GM10248 (cell line): ENCODE data around the gene NCBP2.

ENCODE experiments used
- CTCF ChIA-PET: fragments of 300-600 bp; sonication (Branson Sonifier 250); formaldehyde crosslinking; extraction: SDS; loops from one replicate; lab custom pipeline; 2021; ENCODE audit warnings: antibody characterized with exemption; lab: Yijun Ruan, JAX
- POLR2A ChIA-PET: fragments of 350-650 bp; sonication (Branson Sonifier 250); formaldehyde crosslinking; extraction: SDS; loops from one replicate; lab custom pipeline; 2020; ENCODE audit warnings: antibody characterized with exemption; lab: Yijun Ruan, JAX
- DNase-seq: peaks from one replicate; pipeline ENCODE4 v3.0.0; 2012; ENCODE audit errors: extremely low spot score
- CTCF ChIP-seq: IDR thresholded peaks from 2 replicates; pipeline ENCODE4 v1.5.1; 2012; ENCODE audit warnings: mild to moderate bottlenecking, low read depth; ENCODE audit errors: extremely low read depth, missing control alignments, control extremely low read depth

The NCBP2 gene

GRCh38 chr3:196942915-196943277 lies 568 bp upstream of the NCBP2 start:
- ChIA-PET CTCF (interaction anchor here (1.0 to 2.9 kb wide), 9 partner anchors 10 to 106 kb away, joined by 3 to 16 read pairs (median 6); no protein-coding TSS in a partner anchor), POLR2A (interaction anchor here (1.7 kb wide), 1 partner anchor 75 kb away, joined by 8 read pairs; the partner anchor contains the start of gene SENP5)
- no peak for TF ChIP-seq CTCF
- DNase-seq: no peak

GRCh38 chr3:196941729-196942225 lies 551 bp downstream of the NCBP2 start:
- DNase-seq: peak; percentile 72
- TF ChIP-seq CTCF: no peak
- POLR2A ChIA-PET: interaction anchor here (0.5 to 1.7 kb wide), 4 partner anchors 9 to 202 kb away, joined by 3 to 8 read pairs (median 6); partner anchors contain the start of genes PAK2 and SENP5
- CTCF ChIA-PET: interaction anchor here (0.6 to 2.9 kb wide), 18 partner anchors 11 to 413 kb away, joined by 3 to 16 read pairs (median 4); partner anchors contain the start of genes FBXO45, SENP5 and WDR53

GRCh38 chr3:196938576-196938975 lies 3.8 kb downstream of the NCBP2 start:
- DNase-seq: no peak
- TF ChIP-seq CTCF: no peak
- ChIA-PET CTCF (no interaction called here), POLR2A (interaction anchor here (0.7 kb wide), 1 partner anchor 71 kb away, joined by 4 read pairs; the partner anchor contains the start of gene SENP5)

- ChIA-PET CTCF (no interaction called here), POLR2A (no interaction called here)
- TF ChIP-seq CTCF: no peak
- no peak for DNase-seq
These were observed 4.2 kb downstream of the NCBP2 start for GRCh38 chr3:196938124-196938523.

GRCh38 chr3:196936288-196936687 lies 6.0 kb downstream of the NCBP2 start:
- TF ChIP-seq CTCF: no peak
- ChIA-PET POLR2A (no interaction called here), CTCF (interaction anchor here (1.3 to 1.4 kb wide), 2 partner anchors 68 to 99 kb away, joined by 3 to 4 read pairs; partner anchors contain the start of gene SENP5)
- no peak for DNase-seq

- CTCF ChIA-PET: interaction anchor here (2.1 kb wide), 1 partner anchor 9 kb away, joined by 8 read pairs; no protein-coding TSS in a partner anchor
- DNase-seq: peak; percentile 34
- POLR2A ChIA-PET: interaction anchor here (0.6 kb wide), 1 partner anchor 9 kb away, joined by 6 read pairs; the partner anchor contains the start of gene NCBP2
- no peak for TF ChIP-seq CTCF
These were observed 9.7 kb downstream of the NCBP2 start for GRCh38 chr3:196932600-196932999.
